HG03175 (cell line): Measurements from ENCODE around the gene TDRD10.

ENCODE experiments used
- ATAC-seq: cut with Tn5 transposase; IDR thresholded peaks from one replicate; pipeline ENCODE4 v1.9.1; 2021; ENCODE audit warnings: mild to moderate bottlenecking, moderate library complexity; ENCODE audit not compliant: unreplicated experiment

Gene TDRD10

GRCh38 chr1:154552036-154552435, 50.0 kb downstream of the TDRD10 start:
- ATAC-seq = no peak

- no peak for ATAC-seq
Measured at GRCh38 chr1:154553056-154554030, 51.3 kb downstream of the TDRD10 start.

- no peak for ATAC-seq
Measured at GRCh38 chr1:154556422-154556821, 54.4 kb downstream of the TDRD10 start.

GRCh38 chr1:154557248-154557938, 55.4 kb downstream of the TDRD10 start:
- ATAC-seq = no peak

GRCh38 chr1:154557939-154558719, 56.1 kb downstream of the TDRD10 start, which contains the start of gene UBE2Q1:
Gene UBE2Q1, minus strand, starts transcription at chr1:154558662. Its CDS starts 109 bp downstream, at chr1:154558553.
- no peak for ATAC-seq

- ATAC-seq = peak; percentile 92
Measured at GRCh38 chr1:154558720-154559465, 56.9 kb downstream of the TDRD10 start.

- peak; percentile 32 for ATAC-seq
Measured at GRCh38 chr1:154559466-154560044, 57.5 kb downstream of the TDRD10 start.

- ATAC-seq = no peak
Measured at GRCh38 chr1:154565876-154566275, 63.9 kb downstream of the TDRD10 start.

- ATAC-seq = no peak
Measured at GRCh38 chr1:154567386-154568156, 65.6 kb downstream of the TDRD10 start, which contains the start of gene CHRNB2. Gene CHRNB2, plus strand, starts transcription at chr1:154567778. Its CDS starts 267 bp downstream, at chr1:154568045.

GRCh38 chr1:154568157-154568815, 66.3 kb downstream of the TDRD10 start:
- no peak for ATAC-seq

GRCh38 chr1:154571244-154571963, 69.4 kb downstream of the TDRD10 start:
- no peak for ATAC-seq

GRCh38 chr1:154571964-154572288, 69.9 kb downstream of the TDRD10 start:
- no peak for ATAC-seq

GRCh38 chr1:154572468-154573167, 70.6 kb downstream of the TDRD10 start:
- no peak for ATAC-seq

GRCh38 chr1:154573168-154573510, 71.1 kb downstream of the TDRD10 start:
- no peak for ATAC-seq

GRCh38 chr1:154574716-154575115, 72.7 kb downstream of the TDRD10 start:
- no peak for ATAC-seq

- no peak for ATAC-seq
Measured at GRCh38 chr1:154575147-154575927, 73.3 kb downstream of the TDRD10 start.
